Neural cell (in vitro differentiated cells): ENCODE measurements around the gene CPSF2. TPM values are rescaled to one million over a fixed set of nuclear protein-coding genes. Genes with fewer than 3 reads are reported as not detected.

ENCODE experiments used
- H2AFZ ChIP-seq: fragments of 200-600, 300-800 bp; sonication (generic), shearing (Covaris generic); 2 replicates; pipeline ENCODE4 v1.6.0; 2014; ENCODE audit warnings: low read depth, mild to moderate bottlenecking, antibody characterized with exemption, low read length, moderate library complexity
- H3F3A ChIP-seq: fragments of 200-600 bp; shearing (Covaris generic); 2 replicates; pipeline ENCODE4 v1.6.1; 2016; ENCODE audit warnings: mild to moderate bottlenecking, moderate library complexity, mixed read lengths, antibody characterized with exemption, low read length; ENCODE audit not compliant: insufficient read depth, poor library complexity, severe bottlenecking
- H3K27ac ChIP-seq: fragments of 200-600, 300-800 bp; sonication (generic), shearing (Covaris generic); 2 replicates; pipeline ENCODE4 v1.5.1; 2014; ENCODE audit warnings: mild to moderate bottlenecking, low read length, moderate library complexity
- H3K27me3 ChIP-seq: fragments of 300-800, 200-600 bp; sonication (generic), shearing (Covaris generic); 2 replicates; pipeline ENCODE4 v1.6.0; 2014; ENCODE audit warnings: mild to moderate bottlenecking, low read depth, low read length, moderate library complexity; ENCODE audit not compliant: insufficient read depth
- H3K36me3 ChIP-seq: fragments of 300-800, 200-600 bp; sonication (generic), shearing (Covaris generic); 2 replicates; pipeline ENCODE4 v1.5.1; 2014; ENCODE audit warnings: mild to moderate bottlenecking, antibody characterized with exemption, low read length, moderate library complexity; ENCODE audit not compliant: insufficient read depth
- H3K4me2 ChIP-seq: fragments of 300-800, 200-600 bp; sonication (generic), shearing (Covaris generic); 2 replicates; pipeline ENCODE4 v1.6.0; 2014; ENCODE audit warnings: mild to moderate bottlenecking, low read length
- H3K4me3 ChIP-seq: fragments of 300-800, 200-600 bp; sonication (generic), shearing (Covaris generic); 2 replicates; pipeline ENCODE4 v1.5.1; 2014; ENCODE audit warnings: mild to moderate bottlenecking, low read length, moderate library complexity
- H3K79me2 ChIP-seq: fragments of 200-600 bp; shearing (Covaris generic); replicated peaks from 2 replicates; pipeline ENCODE4 v1.6.0; 2014; ENCODE audit warnings: mild to moderate bottlenecking, low read length, moderate library complexity; ENCODE audit not compliant: insufficient read depth
- H3K9ac ChIP-seq: fragments of 300-800, 200-600 bp; sonication (generic), shearing (Covaris generic); 2 replicates; pipeline ENCODE4 v1.6.1; 2016; ENCODE audit warnings: mild to moderate bottlenecking, low read length, mixed read lengths
- H3K9me2 ChIP-seq: fragments of 200-600 bp; shearing (Covaris generic); 2 replicates; pipeline ENCODE4 v1.6.1; 2016; ENCODE audit warnings: mild to moderate bottlenecking, low read length, mixed read lengths; ENCODE audit not compliant: insufficient read depth
- H3K9me3 ChIP-seq: fragments of 200-600, 300-800 bp; sonication (generic), shearing (Covaris generic); 2 replicates; pipeline ENCODE4 v1.6.1; 2016; ENCODE audit warnings: mild to moderate bottlenecking, mixed run types, low read length, moderate library complexity, mixed read lengths
- H4K20me1 ChIP-seq: fragments of 200-600 bp; shearing (Covaris generic); 2 replicates; pipeline ENCODE4 v1.6.1; 2016; ENCODE audit warnings: mild to moderate bottlenecking, mixed run types; ENCODE audit not compliant: insufficient read depth
- CTCF ChIP-seq: fragments of 450-650 bp; IDR thresholded peaks from 2 replicates; pipeline ENCODE4 v1.5.1; 2014; ENCODE audit warnings: antibody characterized with exemption, mild to moderate bottlenecking, moderate library complexity; ENCODE audit not compliant: poor library complexity, severe bottlenecking
- EP300 ChIP-seq: fragments of 450-650 bp; conservative IDR thresholded peaks from 2 replicates; pipeline ENCODE4 v1.6.1; 2014; ENCODE audit warnings: antibody characterized with exemption, mild to moderate bottlenecking, moderate library complexity; ENCODE audit not compliant: poor library complexity, severe bottlenecking
- EZH2 ChIP-seq: fragments of 200-600, 300-800 bp; shearing (Covaris generic), sonication (generic); IDR thresholded peaks from 2 replicates; pipeline ENCODE4 v1.6.1; 2014; ENCODE audit warnings: antibody characterized with exemption, low read length, borderline replicate concordance, mild to moderate bottlenecking; ENCODE audit not compliant: insufficient read depth, poor library complexity, severe bottlenecking
- MXI1 ChIP-seq: fragments of 450-650 bp; conservative IDR thresholded peaks from 2 replicates; pipeline ENCODE4 v1.6.1; 2014; ENCODE audit warnings: antibody characterized with exemption, mild to moderate bottlenecking; ENCODE audit not compliant: poor library complexity, severe bottlenecking
- POLR2AphosphoS5 ChIP-seq: IDR thresholded peaks from 2 replicates; pipeline ENCODE4 v1.6.1; 2012
- RAD21 ChIP-seq: fragments of 450-650 bp; conservative IDR thresholded peaks from 2 replicates; pipeline ENCODE4 v1.6.1; 2014; ENCODE audit warnings: antibody characterized with exemption, mild to moderate bottlenecking, moderate library complexity
- SMC3 ChIP-seq: fragments of 450-650 bp; conservative IDR thresholded peaks from 2 replicates; pipeline ENCODE4 v1.6.1; 2014; ENCODE audit warnings: antibody characterized with exemption, mild to moderate bottlenecking, moderate library complexity; ENCODE audit not compliant: poor library complexity
- TAF1 ChIP-seq: IDR thresholded peaks from 2 replicates; pipeline ENCODE4 v1.6.1; 2012; ENCODE audit warnings: low read depth
- polyA plus RNA-seq: library from polyadenylated mRNA; depleted of rRNA; stranded (reverse); fragments of >200 nt; gene quantifications from 2 replicates; pipeline ENCODE4 v1.2.3, GENCODE V29; 2014
- TF ChIP-seq, protein P1 (sequence below): IDR thresholded peaks from 2 replicates; pipeline ENCODE4 v1.6.1; 2012; ENCODE audit warnings: borderline replicate concordance

Gene CPSF2
- polyA plus RNA-seq, 1 donor from 2014 or later: 18.5 TPM

DNA sequence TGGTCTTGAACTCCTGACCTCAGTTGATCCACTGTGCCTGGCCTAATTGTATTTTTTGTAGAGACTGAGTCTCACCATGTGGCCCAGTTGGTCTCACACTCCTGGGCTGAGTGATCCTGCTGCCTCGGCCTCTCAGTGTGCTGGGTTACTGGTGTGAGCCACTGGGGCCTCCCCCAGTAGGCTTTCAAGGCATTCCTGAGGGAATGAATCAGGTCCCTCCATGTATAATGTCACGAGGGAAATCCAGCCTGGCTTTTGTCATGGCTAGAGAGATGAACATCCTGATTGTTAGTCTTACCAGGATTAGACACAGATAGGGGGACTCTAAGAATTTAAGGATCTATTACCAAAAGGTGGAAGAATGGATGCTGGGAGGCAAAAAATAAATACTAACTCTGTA lies 51.9 kb downstream of the CPSF2 start:
- no peaks in the 10 kb centered on the region for H3K79me2 ChIP-seq
- TF ChIP-seq CTCF: no peak
- no peak for TF ChIP-seq RAD21
- TF ChIP-seq, protein P1, sequence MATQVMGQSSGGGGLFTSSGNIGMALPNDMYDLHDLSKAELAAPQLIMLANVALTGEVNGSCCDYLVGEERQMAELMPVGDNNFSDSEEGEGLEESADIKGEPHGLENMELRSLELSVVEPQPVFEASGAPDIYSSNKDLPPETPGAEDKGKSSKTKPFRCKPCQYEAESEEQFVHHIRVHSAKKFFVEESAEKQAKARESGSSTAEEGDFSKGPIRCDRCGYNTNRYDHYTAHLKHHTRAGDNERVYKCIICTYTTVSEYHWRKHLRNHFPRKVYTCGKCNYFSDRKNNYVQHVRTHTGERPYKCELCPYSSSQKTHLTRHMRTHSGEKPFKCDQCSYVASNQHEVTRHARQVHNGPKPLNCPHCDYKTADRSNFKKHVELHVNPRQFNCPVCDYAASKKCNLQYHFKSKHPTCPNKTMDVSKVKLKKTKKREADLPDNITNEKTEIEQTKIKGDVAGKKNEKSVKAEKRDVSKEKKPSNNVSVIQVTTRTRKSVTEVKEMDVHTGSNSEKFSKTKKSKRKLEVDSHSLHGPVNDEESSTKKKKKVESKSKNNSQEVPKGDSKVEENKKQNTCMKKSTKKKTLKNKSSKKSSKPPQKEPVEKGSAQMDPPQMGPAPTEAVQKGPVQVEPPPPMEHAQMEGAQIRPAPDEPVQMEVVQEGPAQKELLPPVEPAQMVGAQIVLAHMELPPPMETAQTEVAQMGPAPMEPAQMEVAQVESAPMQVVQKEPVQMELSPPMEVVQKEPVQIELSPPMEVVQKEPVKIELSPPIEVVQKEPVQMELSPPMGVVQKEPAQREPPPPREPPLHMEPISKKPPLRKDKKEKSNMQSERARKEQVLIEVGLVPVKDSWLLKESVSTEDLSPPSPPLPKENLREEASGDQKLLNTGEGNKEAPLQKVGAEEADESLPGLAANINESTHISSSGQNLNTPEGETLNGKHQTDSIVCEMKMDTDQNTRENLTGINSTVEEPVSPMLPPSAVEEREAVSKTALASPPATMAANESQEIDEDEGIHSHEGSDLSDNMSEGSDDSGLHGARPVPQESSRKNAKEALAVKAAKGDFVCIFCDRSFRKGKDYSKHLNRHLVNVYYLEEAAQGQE: no peak
- TF ChIP-seq MXI1: no peak
- no peak for TF ChIP-seq TAF1
- no peak for TF ChIP-seq EP300
- no peak for TF ChIP-seq SMC3
- TF ChIP-seq EZH2: no peak
- TF ChIP-seq POLR2AphosphoS5: no peak
- no peak overlapping the region for H3K4me2 ChIP-seq

GRCh38 chr14:92175811-92176210 lies 54.0 kb downstream of the CPSF2 start:
- Histone ChIP-seq H2AFZ (no peak overlapping the region), H3K4me3 (no peak overlapping the region), H3K9ac (no peak overlapping the region), H3F3A (no peaks in the 10 kb centered on the region), H3K9me2 (no peaks in the 10 kb centered on the region), H3K27ac (no peak overlapping the region), H3K79me2 (no peaks in the 10 kb centered on the region), H3K27me3 (no peaks in the 10 kb centered on the region), H4K20me1 (no peaks in the 10 kb centered on the region), H3K4me2 (no peak overlapping the region), H3K36me3 (no peaks in the 10 kb centered on the region), H3K9me3 (no peaks in the 10 kb centered on the region)
- TF ChIP-seq RAD21 (no peak), CTCF (no peak), EZH2 (no peak), MXI1 (no peak), SMC3 (no peak), EP300 (no peak), TAF1 (no peak), POLR2AphosphoS5 (no peak)
- TF ChIP-seq, protein P1: no peak

More for the DNA sequence above, 51.9 kb downstream of the CPSF2 start:
- no peaks in the 10 kb centered on the region for H3K9me2 ChIP-seq
- no peak overlapping the region for H3K9ac ChIP-seq
- H3K27ac ChIP-seq: no peak overlapping the region
- H3K9me3 ChIP-seq: no peaks in the 10 kb centered on the region
- no peak overlapping the region for H2AFZ ChIP-seq
- no peaks in the 10 kb centered on the region for H3K27me3 ChIP-seq
- no peaks in the 10 kb centered on the region for H3K36me3 ChIP-seq
- no peaks in the 10 kb centered on the region for H4K20me1 ChIP-seq
- no peak overlapping the region for H3K4me3 ChIP-seq
- no peaks in the 10 kb centered on the region for H3F3A ChIP-seq
